GM19193 (cell line): Measurements from ENCODE around the gene FADS6.

Experiments used
- POLR2A ChIP-seq: IDR thresholded peaks from 4 replicates; pipeline ENCODE4 v1.6.1; 2011; ENCODE audit not compliant: insufficient read depth, insufficient read length; ENCODE audit errors: extremely low read depth

Gene FADS6

GRCh38 chr17:74892974-74893911 is at the start of gene FADS6:
FADS6 (minus strand) TSS chr17:74893633; CDS start chr17:74893595, 38 bp downstream.
- no peak for TF ChIP-seq POLR2A

- TF ChIP-seq POLR2A = no peak
Observed at GRCh38 chr17:74941128-74941725, 47.8 kb upstream of the FADS6 start.

- no peak for TF ChIP-seq POLR2A
Observed at GRCh38 chr17:74939534-74939933, 46.1 kb upstream of the FADS6 start.

GRCh38 chr17:74938194-74938950 is 44.9 kb upstream of the FADS6 start:
- no peak for TF ChIP-seq POLR2A

GRCh38 chr17:74937064-74938051 is 43.9 kb upstream of the FADS6 start:
- TF ChIP-seq POLR2A = no peak

- no peak for TF ChIP-seq POLR2A
Observed at GRCh38 chr17:74936470-74936799, 43.0 kb upstream of the FADS6 start.

- TF ChIP-seq POLR2A = no peak
Observed at GRCh38 chr17:74935585-74936469, 42.4 kb upstream of the FADS6 start, which contains the start of gene OTOP3. OTOP3 (plus strand) TSS chr17:74935898; CDS start chr17:74935922, 24 bp downstream.

GRCh38 chr17:74935048-74935447 is 41.6 kb upstream of the FADS6 start:
- TF ChIP-seq POLR2A = no peak

- no peak for TF ChIP-seq POLR2A
Observed at GRCh38 chr17:74930535-74931036, 37.2 kb upstream of the FADS6 start.

GRCh38 chr17:74928786-74929185 is 35.4 kb upstream of the FADS6 start:
- no peak for TF ChIP-seq POLR2A

GRCh38 chr17:74925242-74925641 is 31.8 kb upstream of the FADS6 start:
- no peak for TF ChIP-seq POLR2A

GRCh38 chr17:74924250-74924948 is 31.0 kb upstream of the FADS6 start, which contains the start of gene OTOP2:
OTOP2 (plus strand) TSS chr17:74924273; CDS start chr17:74924633, 360 bp downstream.
- no peak for TF ChIP-seq POLR2A
